Activated T-helper 9 cell treated with anti-CD3 and anti-CD28 coated beads, Interleukin-2, amount 50 U/mL, for 16 hours (primary cell): ENCODE measurements around the gene S1PR5.

ENCODE experiments used
- DNase-seq: peaks from one replicate; pipeline ENCODE4 v3.0.0-alpha.2; 2020; ENCODE audit warnings: low read depth

The S1PR5 gene

DNA sequence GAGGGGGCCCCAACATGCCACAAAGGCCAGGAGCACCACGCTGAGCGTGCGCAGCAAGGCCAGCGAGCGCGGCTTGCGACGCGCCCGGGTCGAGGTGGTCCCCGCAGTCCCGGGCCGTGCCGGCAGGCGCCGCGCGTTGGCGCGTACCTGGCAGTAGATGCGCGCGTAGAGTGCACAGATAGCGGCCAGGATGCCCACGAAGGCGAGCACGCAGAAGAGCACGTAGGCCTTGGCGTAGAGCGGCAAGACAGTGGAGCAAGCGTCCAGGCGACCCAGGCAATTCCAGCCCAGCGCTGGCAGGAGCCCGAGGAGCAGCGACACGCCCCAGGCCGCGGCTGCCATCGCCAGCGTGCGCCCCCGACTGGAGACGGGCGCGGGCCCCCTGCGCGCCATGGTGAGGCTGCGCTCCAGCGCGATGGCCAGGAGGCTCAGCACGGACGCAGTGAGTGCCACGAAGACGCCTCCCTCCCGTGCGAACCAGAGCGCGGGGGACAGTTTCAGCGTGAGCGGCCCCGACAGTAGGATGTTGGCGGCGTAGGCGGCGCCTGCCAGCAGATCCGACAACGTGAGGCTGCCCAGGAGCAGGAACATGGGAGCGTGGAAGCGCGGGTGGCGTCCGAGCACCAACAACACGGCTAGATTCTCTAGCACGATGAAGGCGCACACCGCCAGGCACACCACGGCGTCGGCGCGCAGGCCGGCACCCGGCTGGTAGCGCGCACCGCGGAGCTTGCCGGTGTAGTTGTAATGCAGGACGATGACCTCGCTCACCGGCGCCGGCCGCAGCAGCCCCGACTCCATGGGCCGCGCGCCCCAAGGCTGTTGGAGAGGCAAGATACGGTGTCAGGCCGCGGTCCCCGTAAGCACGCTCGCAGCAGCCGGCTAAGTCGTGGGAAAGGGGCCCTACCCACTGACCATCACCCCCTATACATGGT lies 2.8 kb downstream of the S1PR5 start:
- DNase-seq, result no peak

DNA sequence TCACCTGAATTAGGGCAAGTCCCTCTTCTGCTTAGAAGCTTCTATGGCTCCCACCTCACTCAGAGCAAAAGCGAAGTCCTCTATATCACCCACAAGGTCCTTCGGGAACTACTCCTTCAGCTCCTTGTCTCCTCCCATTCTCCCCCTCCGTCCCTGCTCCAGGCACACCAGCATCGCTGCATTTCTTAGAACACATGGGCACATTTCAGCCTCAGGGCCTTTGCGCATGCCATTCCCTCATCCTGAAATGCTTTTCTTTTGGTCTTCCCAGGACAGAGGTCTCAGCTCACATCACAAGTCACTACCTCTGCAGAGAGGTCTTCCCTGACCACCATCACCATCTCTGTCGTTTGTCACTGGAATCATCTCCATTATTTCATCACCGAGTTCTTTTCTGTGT lies 4.0 kb downstream of the S1PR5 start:
- DNase-seq, result no peak

DNA sequence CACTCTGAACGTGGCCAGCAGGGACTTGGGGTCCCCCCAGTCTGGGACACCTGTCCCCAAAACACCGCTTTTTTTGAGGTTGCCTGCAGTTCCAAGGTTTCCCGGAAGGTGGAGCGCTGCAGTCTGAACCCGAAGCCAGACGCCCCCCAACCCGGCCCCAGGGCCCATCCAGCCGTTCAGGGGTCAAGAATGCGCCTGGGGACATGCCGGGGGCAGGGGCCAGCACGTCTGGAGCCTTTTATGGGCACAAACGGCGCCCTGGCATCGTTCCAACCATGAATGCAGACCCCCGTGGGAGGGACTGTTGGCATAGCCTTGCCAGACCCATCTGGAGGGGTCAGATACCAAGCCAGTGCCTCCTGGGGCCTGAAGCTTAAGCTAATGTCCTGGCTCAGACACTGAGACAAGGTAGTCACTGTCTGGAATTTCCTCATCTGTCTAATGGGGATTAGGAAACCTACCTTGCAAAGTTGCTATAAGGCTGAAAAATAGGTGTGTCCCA lies 6.9 kb downstream of the S1PR5 start:
- peak; percentile 32 for DNase-seq

DNA sequence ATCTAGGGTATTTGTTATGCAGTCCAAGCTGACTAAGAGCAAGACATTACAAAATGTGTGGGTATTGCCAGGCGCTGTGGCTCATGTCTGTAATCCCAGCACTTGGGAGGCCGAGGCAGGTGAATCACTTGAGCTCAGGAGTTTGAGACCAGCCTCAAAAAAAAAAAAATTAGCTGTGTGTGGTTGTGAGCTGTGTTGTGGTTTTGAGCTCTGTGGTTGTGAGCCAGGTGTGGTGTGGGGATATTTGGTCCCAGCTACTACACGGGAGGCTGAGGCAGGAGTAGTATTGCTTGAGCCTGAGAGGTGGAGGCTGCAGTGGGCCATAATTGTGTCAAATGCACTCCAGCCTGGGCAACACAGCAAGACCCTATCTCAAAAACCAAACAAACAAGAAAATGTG lies 8.5 kb downstream of the S1PR5 start:
- no peak for DNase-seq

DNA sequence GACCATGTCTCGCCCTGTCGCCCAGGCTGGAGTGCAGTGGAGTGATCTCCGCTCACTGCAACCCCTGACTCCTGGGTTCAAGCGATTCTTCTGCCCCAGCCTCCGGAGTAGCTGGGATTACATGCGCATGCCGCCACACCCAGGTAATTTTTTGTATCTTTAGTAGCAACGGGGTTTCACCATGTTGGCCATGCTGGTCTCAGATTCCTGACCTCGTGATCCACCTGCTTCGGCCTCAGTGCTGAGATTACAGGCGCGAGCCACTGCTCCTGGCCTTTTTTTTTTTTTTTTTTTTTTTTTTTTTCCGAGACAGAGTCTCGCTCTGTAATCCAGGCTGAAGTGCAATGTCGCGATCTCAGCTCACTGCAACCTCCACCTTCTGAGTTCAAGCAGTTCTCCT lies 9.2 kb downstream of the S1PR5 start:
- DNase-seq, result no peak

GRCh38 chr19:10505583-10506229 lies 11.5 kb downstream of the S1PR5 start:
- DNase-seq, result peak; percentile 73

DNA sequence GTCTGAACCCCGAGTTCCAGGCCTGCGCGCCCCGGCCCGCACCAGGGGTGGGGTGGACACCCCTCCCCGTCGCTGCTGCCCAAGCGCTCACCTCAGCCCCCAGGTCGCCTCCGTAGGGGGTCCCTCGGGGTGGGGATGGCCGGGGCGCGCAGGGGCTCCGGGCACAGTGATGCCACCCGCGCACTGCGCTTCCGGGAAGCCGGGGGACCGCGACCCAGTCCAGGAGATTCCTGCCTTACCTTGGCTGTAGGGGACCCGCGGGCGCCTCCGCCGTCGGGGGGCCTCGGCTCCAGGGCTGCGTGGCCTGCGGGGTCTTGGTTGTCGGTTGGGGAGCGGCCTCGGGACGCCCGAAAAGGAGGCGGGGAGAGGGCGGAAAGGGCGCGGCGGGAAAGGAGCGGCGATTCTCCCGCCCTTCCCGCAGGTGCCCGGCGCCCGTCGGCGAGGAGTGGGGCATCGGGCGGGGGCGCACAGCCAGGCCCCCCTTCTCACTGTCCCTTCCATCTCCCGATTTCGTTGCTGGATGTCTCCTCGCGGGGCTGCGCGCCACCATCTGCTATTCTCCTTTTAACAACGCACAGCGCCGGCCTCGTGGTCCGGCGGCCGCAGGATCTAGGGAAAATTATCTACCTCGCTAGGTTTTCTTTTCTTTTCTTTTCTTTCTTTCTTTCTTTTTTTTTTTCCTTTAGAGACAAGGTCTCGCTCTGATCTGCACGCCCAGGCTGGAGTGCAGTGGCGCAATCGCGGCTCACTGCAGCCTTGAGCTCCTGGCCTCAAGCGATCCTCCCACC lies 14.1 kb downstream of the S1PR5 start, which contains the start of gene KEAP1:
Gene KEAP1 (minus strand): TSS at position 355 of the 788 bp plus-strand sequence. CDS start 3,323 bp downstream, outside the sequence.
- DNase-seq, result peak; percentile 37

DNA sequence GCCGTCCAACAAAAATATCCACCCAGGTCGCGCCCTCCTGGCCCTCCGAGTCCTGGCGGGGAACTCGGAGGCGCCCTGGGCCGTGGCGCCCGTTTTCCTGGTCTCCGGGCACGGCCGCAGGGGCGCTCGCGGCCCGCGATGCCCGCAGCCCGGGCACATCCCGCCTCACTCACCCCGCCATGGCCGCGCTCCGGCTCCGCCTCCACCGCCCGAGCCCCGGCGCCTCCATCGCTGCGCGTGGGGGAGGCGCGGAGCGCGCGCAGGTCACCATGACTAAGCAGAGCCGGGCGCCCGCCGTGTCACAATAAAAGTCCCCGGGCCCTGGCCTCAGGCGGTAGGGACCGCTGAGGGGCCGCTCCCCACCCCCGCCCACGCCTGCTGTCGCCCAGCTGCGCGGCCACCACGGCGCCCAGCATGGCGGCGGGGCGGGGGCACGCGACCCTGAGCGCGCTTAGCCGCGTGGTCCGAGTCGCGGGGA lies 14.7 kb downstream of the S1PR5 start:
- peak; percentile 87 for DNase-seq

- DNase-seq, result peak; percentile 24
These were observed 15.2 kb downstream of the S1PR5 start for GRCh38 chr19:10501971-10502523.

DNA sequence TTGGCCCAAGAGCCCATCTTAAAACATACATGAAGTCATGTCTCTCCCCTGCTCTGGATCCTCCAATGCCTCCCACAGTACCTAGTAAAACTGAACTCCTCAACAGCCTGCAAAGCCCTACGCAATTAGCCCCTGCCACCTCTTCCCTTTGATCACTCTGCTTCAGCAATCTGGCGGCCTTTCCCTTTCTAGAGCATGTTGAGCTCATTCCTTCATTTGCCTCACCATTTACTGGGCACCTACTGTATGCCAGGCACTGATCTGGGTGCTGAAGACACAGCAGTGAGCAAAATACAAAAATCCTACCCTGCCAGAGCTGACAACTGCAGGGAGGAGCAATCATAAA lies 17.0 kb downstream of the S1PR5 start:
- DNase-seq, result no peak

GRCh38 chr19:10499550-10500246 lies 17.5 kb downstream of the S1PR5 start:
- no peak for DNase-seq

DNA sequence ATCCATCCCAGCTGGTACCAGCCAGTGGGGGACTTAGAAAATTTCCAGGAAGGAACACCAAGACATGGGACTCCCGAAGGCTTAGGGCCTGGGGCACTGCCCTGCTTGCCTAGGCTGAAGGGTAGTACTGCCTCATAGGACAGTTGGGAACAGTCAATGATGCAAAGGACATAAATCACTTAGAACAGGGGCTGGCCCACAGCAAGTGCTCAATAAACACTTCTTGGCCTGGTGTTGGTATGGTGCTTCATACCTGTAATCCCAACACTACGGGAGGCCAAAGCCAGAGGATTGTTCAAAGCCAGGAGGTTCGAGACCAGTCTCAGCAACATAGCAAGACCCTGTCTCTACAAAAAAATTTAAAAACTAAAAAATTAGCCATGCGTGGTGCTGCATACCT lies 19.9 kb downstream of the S1PR5 start:
- DNase-seq, result no peak

DNA sequence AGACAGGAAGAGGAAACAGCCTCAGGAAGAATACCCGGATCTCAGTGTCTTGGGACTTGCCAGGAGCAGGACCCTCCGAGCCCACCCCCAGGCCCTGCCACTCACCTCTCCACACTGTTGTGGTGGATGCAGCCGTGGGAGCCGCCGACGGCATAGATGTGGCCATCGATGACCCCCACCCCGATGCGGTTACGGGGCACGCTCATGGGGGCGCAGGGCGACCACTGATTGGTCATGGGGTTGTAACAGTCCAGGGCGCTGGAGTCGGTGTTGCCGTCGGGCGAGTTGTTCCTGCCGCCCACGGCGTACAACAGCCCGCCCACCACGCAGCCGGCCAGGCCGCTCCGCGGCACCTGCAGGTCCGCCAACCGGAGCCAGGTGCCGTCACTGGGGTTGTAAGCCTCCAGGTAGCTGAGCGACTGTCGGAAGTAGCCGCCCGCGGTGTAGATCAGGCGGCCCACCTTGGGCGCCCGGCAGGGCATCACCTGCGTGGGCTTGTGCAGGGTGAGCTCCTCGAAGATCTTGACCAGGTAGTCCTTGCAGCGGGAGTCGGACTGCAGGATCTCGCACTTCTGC lies 25.7 kb downstream of the S1PR5 start:
- DNase-seq, result no peak

DNA sequence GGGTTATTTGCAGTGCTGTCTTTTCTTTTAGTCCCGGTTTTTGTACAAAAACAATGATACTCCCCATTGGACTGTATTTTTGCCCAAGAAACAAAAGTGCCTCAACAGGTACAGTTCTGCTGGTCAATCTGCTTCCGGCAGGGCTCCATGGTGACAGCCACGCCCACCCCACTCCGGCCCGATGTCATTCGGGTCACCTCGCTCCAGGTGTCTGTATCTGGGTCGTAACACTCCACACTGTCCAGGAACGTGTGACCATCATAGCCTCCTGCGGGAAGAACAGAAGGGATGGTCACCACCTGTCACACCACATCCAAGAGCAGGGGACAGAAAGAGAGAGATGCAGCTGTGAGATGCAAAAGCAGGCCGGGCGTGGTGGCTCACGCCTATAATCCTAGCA lies 30.7 kb downstream of the S1PR5 start:
- no peak for DNase-seq

GRCh38 chr19:10478903-10479384 lies 38.3 kb downstream of the S1PR5 start:
- DNase-seq, result peak; percentile 84

DNA sequence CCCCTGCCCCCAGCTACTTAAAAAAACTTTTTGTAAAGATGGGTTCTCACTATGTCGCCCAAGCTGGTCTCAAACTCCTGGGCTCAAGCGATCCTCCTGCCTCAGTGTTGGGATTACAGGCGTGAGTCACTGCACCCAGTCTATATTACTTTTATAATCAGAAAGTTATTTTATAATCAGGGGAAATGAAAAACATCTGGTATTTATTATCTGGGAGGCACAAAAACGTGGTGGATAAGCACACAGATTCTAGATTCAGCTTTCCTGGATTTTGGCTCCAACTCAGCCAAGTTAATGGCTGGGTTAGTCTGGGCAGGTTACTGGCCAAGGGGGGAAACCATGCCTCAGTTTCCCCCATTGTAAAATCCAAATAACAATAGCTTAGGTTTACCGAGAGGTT lies 38.8 kb downstream of the S1PR5 start:
- no peak for DNase-seq

DNA sequence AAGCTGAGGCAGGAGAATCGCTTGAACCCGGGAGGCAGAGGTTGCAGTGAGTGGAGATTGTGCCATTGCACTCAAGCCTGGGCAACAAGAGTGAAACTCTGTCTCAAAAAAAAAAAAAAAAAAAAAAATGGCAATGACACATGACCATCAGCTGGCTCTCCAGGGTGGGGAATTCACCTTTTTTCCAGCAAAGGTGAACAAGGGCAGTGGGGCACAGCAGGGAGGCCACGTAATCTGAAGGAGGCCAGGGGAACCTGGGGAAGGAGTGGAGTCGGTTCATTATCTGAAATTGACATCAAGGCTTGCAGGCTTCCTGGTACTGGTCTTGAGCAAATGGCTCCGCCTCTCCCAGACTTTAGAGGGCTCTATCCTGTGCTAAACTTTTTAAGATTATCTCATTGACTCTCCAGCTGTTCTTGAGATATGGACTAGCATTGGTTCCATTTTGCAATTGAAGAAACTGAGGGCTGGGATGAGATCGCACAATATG lies 42.2 kb downstream of the S1PR5 start:
- no peak for DNase-seq

GRCh38 chr19:10473192-10473591 lies 44.1 kb downstream of the S1PR5 start:
- DNase-seq, result no peak

- no peak for DNase-seq
These were observed 45.3 kb downstream of the S1PR5 start for GRCh38 chr19:10471909-10472308.

DNA sequence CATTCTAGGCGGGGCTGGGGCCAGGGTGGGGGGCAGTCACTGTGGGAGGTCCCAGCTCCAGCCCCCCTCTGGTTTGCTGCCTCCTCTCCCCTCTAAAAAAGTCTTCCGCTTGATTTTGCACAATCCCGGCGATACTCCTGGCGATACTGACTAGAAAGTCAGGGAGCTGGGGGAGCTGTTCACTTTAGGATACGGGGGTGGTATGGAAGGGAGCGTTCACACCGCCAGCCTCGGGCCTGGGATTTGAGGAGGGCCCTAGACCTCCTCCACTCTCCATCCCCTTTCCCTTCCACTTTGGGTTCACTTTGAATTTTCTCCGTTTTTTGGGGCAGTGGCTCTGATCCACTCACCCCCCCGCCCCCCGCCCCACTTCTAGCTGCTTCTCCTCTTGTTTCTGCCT lies 49.1 kb downstream of the S1PR5 start:
- no peak for DNase-seq
